Neural crest cell (in vitro differentiated cells): Measurements from ENCODE around the gene CREB3L2. TPM values are rescaled to one million over a fixed set of nuclear protein-coding genes. Genes with fewer than 3 reads are reported as not detected.
A peak's percentile ranks its signal among the peaks of the same experiment; 100 is the strongest.

ENCODE experiments used
- DNase-seq: peaks from one replicate; pipeline ENCODE4 v3.0.0; 2021; ENCODE audit warnings: low read depth, mixed read lengths, low spot score
- H3K27ac Mint-ChIP-seq: one replicate; pipeline ENCODE4 v1.8.0; 2021; ENCODE audit warnings: mild to moderate bottlenecking, mixed read lengths; ENCODE audit not compliant: unreplicated experiment
- H3K27me3 Mint-ChIP-seq: 2 replicates; pipeline ENCODE4 v1.8.0; 2021; ENCODE audit warnings: low read depth, mild to moderate bottlenecking, mixed read lengths
- H3K36me3 Mint-ChIP-seq: 2 replicates; pipeline ENCODE4 v1.8.0; 2021; ENCODE audit warnings: low read depth, mild to moderate bottlenecking, mixed read lengths
- H3K4me1 Mint-ChIP-seq: 2 replicates; pipeline ENCODE4 v1.8.0; 2021; ENCODE audit warnings: mixed read lengths
- H3K4me3 Mint-ChIP-seq: one replicate; pipeline ENCODE4 v1.8.0; 2021; ENCODE audit warnings: mild to moderate bottlenecking, mixed read lengths
- H3K9me3 Mint-ChIP-seq: 2 replicates; pipeline ENCODE4 v1.8.0; 2021; ENCODE audit warnings: mixed read lengths
- CTCF ChIP-seq: fragments of 200-600 bp; sonication (generic); conservative IDR thresholded peaks from 2 replicates; pipeline ENCODE4 v1.5.0; 2021; ENCODE audit warnings: antibody characterized with exemption, mild to moderate bottlenecking
- total RNA-seq: library from RNA; stranded (reverse); gene quantifications from 2 replicates; pipeline ENCODE4 v1.2.1, GENCODE V29; 2021

CREB3L2 gene
- total RNA-seq, 1 donor from 2014 or later = 51.9 TPM

GRCh38 chr7:137940656-137941518 lies 61.0 kb downstream of the CREB3L2 start:
- Mint-ChIP-seq H3K36me3 (peaks cover 4% of the 10 kb centered on the region), H3K4me3 (no peak overlapping the region), H3K27ac (peak overlapping the region; percentile 37), H3K9me3 (no peaks in the 10 kb centered on the region), H3K4me1 (peaks cover 46% of the 10 kb centered on the region), H3K27me3 (no peaks in the 10 kb centered on the region)
- TF ChIP-seq CTCF = no peak
- DNase-seq = no peak

GRCh38 chr7:137940218-137940617 lies 61.7 kb downstream of the CREB3L2 start:
- no peak for TF ChIP-seq CTCF
- H3K9me3 Mint-ChIP-seq = no peaks in the 10 kb centered on the region
- no peak overlapping the region for H3K4me3 Mint-ChIP-seq
- no peak overlapping the region for H3K27ac Mint-ChIP-seq
- H3K36me3 Mint-ChIP-seq = peaks cover 4% of the 10 kb centered on the region
- H3K27me3 Mint-ChIP-seq = no peaks in the 10 kb centered on the region
- DNase-seq = no peak
- peaks cover 51% of the 10 kb centered on the region for H3K4me1 Mint-ChIP-seq

- Mint-ChIP-seq H3K27ac (no peak overlapping the region), H3K9me3 (peaks cover 4% of the 10 kb centered on the region), H3K4me3 (no peak overlapping the region), H3K4me1 (peaks cover 48% of the 10 kb centered on the region), H3K36me3 (peaks cover 4% of the 10 kb centered on the region), H3K27me3 (no peaks in the 10 kb centered on the region)
- no peak for DNase-seq
- no peak for TF ChIP-seq CTCF
These were observed 64.7 kb downstream of the CREB3L2 start for GRCh38 chr7:137937202-137937560.

GRCh38 chr7:137936509-137937201 lies 65.2 kb downstream of the CREB3L2 start:
- Mint-ChIP-seq H3K27me3 (no peaks in the 10 kb centered on the region), H3K36me3 (peaks cover 4% of the 10 kb centered on the region), H3K4me3 (no peak overlapping the region), H3K27ac (peak overlapping the region; percentile 5), H3K9me3 (peaks cover 4% of the 10 kb centered on the region), H3K4me1 (peaks cover 45% of the 10 kb centered on the region)
- no peak for DNase-seq
- no peak for TF ChIP-seq CTCF

- Mint-ChIP-seq H3K27me3 (no peaks in the 10 kb centered on the region), H3K36me3 (peaks cover 4% of the 10 kb centered on the region), H3K4me1 (peaks cover 45% of the 10 kb centered on the region), H3K27ac (peak overlapping the region; percentile 5), H3K9me3 (peaks cover 4% of the 10 kb centered on the region), H3K4me3 (no peak overlapping the region)
- TF ChIP-seq CTCF = no peak
- DNase-seq = no peak
These were observed 65.9 kb downstream of the CREB3L2 start for GRCh38 chr7:137935884-137936508.
